HG03196 (cell line): ENCODE results near the gene NMNAT3.
"Not testable (repeated sequence)": the region's sequence is repeated elsewhere in the genome, so short reads cannot be mapped to it uniquely, and the experiment has no call there.

Experiments
- ATAC-seq: cut with Tn5 transposase; IDR thresholded peaks from one replicate; pipeline ENCODE4 v1.9.1; 2021; ENCODE audit not compliant: unreplicated experiment

The NMNAT3 gene

GRCh38 chr3:139639662-139640061, 38.1 kb downstream of the NMNAT3 start:
- no peak for ATAC-seq

DNA sequence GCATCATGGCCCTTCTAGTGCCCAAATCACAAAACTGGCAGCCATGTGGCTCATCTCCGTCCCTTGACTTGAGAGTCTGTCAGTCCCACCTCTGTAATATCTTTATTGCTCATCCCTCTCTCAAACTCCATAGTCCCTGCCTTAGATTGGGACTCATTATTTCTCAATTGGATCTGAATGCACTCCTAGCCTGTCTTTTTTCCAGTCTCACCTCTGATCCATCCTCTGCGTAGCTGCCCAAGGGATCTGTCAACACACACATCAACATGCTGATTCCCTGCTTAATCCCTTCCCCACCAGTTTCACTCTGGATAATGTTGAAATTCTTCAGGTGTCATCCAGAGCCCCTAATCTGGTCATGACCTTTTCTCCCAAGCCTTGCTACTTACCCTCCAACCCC, 39.3 kb downstream of the NMNAT3 start:
- ATAC-seq = no peak

- ATAC-seq = no peak
These were observed 41.3 kb downstream of the NMNAT3 start for GRCh38 chr3:139636511-139636910.

DNA sequence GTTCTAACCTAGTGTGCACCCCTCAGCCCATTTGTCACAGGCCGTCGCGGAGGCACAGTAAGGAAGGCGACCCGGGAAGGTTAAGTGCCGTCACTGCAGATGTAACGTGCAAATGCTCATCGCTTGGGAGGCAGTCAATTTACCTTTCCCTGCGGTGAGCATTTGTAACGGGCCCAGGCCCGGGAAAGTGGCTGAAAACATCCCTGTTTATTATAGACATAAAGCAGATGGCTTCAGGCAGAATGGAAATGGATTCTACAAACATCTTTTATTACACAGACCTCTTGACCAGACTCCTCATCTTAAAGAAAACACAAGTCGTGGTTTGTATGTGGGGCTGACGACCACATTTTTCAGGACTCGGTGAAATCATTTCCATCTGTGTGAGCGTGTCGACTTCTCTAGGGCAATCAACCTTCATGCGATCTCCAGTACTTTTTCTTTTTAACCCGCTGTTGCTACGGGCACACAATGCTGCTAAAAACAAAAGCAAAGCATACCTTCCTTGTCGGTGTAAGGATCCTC, 43.6 kb downstream of the NMNAT3 start:
- ATAC-seq = no peak

DNA sequence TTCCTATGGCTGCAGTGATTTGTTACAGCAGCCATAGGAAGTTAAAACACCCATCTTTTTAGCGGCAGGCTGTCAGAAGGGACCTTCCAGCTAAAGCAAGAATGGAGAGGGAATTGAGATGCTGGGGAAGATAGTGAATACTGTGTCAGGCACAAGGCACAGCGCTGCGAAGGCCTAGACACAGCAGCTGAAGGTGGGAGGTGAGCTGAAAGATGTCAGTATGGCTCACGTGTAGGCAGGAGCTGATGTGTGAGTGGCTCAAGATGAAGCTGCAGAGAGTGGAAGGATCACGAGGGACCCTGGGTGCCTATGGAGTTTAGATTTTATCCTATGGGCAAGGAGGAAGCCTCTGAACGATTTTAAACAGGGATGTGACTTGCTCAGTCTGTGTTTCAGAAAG, 44.3 kb downstream of the NMNAT3 start:
- ATAC-seq = no peak

- ATAC-seq = no peak
These were observed 47.2 kb downstream of the NMNAT3 start for GRCh38 chr3:139630542-139630941.

DNA sequence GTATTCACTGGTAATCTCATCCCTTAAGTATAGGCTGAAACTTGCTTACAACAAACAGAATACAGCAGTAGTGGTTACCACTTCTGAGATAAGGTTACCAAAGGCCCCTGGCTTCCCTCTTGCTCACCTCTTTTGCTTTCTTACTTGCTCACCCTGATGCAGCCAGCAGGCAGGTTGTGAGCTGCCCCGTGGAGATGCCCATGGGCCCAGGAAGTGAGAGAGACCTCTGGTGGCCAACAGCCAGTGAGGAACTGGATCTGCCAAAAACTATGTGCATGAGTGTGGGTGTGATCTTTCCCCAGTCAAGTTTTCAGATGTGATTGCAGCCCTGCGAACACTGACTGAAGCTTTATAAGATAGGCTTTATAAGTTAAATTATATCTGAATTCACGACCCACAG, 48.7 kb downstream of the NMNAT3 start:
- ATAC-seq = peak; percentile 84

DNA sequence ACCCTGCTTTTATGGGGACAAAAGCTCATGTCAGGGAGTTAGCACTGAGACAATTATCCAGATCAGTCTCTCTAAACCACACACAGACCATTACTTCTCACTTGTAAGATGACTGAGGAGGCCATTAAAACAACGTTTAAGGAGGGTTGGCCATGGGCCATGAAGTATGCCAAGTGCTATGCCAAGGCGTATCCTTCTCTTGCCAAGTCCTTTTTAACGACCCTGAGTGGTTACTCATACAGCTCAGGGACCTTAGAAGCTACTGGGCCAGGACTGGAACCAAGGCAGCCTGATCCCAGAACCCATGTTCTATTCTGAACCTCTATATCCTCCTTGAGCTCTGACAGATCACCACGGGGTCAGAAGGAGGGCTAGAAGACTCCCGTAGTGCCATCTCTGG, 50.0 kb downstream of the NMNAT3 start:
- ATAC-seq = no peak

- ATAC-seq = no peak
These were observed 57.3 kb downstream of the NMNAT3 start for GRCh38 chr3:139620438-139620837.

- no peak for ATAC-seq
These were observed 58.3 kb downstream of the NMNAT3 start for GRCh38 chr3:139619484-139619883.

DNA sequence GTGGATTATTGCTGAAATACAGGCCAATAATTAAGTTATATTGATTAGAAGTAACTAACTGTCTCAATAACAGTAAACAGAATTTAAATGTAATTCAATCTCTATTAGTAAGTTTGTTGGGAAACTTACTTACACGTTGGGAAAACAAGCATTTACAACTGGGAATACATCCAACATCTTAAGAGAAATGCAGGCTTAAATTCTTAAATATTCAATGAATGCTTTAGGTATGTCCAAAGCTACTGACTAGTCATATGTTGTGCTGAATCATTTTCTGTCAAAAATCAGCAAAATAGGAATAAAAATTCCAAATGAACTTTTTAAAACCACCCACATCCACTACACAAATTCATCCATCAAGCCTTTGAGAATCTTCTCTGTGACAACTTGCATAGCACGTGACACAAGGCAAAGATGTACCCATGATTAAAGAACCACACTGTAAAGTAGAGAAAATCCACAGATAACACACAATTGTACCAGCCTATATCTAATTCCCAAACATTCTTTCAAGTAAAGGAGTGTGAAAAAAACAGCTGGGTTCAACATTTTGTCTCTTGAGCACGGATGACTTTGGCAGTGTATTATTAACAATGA, 60.0 kb downstream of the NMNAT3 start:
- ATAC-seq = no peak

- ATAC-seq = no peak
These were observed 66.2 kb downstream of the NMNAT3 start for GRCh38 chr3:139611528-139611927.

DNA sequence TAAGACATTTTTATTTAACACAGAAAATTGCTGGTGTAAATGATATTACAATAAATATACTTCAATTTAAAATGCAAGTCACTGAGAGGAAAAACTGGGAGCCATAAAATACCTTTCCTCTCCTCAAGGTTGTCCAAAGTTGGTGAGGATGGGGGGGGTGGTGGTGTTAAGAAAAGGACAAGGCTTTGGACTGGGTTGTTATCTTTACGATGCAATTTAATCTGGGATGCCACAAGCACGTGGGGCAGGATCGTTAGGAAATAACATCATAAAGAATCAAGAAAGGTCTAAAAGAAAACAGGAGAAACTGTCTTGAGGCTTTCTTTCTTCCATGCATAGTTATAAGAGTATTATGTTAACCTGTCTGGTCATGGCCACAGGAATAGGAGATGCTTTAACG, 66.9 kb downstream of the NMNAT3 start:
- no peak for ATAC-seq

- ATAC-seq = no peak
These were observed 68.8 kb downstream of the NMNAT3 start for GRCh38 chr3:139608924-139609323.

DNA sequence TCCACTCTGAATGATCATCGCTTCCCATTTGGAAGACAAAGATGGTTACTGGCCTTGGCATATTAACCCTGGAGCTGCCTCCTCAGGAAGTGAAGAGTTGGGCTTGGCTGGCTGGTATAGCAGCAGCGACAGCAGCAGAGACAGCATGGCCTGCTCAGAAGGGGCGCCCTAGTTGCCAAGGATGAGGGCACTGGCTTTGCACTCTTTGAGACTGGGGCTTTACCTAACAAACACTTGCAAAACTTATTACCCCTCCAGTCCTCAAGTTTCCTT, 69.7 kb downstream of the NMNAT3 start:
- no peak for ATAC-seq

DNA sequence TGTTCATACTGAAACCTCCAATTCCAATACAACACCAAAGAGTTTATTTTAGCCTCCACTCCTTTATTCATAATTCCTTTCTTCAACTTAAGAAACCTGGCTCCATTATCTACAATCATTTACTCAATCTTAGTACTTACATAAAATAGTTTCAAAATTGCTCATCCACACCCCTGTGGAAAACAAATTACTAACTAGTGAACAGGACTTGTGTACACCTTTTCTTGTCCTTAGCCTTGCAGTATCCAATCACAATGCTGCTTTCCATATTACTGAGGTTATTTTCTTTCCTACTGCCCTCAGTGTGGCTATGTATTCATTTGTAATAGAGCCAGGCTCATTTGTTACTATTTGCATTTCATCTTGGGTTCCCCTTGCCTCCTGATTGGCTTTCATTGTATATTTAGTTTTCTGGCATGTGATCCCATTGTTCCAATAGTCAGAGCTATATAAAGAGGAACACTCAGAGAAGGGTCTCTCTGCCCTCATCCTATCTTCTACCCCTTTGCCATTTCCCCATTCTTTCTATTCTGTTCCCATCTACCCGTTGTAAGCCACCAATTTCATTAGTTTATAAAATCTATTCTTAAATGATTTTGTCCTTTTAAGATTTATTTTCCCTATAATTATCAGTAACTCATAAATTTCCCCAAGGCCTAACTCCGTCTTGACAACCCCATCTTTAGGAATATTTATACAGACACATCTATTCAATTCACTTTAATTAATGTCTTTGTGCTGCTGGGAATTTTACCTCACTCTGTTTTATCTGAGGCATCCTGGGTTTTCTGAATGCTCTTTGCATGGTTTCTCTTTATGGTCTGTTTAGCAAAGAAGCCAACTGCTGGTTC, 70.3 kb downstream of the NMNAT3 start:
- no peak for ATAC-seq

DNA sequence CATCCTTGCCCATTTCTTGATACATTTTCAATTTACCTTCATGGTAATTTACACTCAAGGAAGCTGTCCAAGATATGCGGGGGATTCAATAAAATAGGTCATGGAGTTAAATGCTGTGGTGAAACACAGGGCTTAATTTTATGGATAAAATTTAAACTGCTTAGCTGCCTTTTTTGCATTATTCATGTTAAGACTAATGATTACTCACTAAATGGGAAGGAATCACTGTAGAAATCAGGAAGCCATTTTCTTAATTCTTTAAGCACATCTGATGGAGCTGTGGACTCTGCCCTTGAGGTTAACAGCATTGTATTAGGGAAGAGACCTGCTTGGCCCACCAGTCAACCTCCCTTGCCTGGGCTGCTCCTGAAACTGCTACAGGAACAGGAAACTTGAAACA, 75.8 kb downstream of the NMNAT3 start:
- ATAC-seq = no peak

- no peak for ATAC-seq
These were observed 76.4 kb downstream of the NMNAT3 start for GRCh38 chr3:139601191-139601961.

GRCh38 chr3:139597947-139598346, 79.8 kb downstream of the NMNAT3 start:
- no peak for ATAC-seq

DNA sequence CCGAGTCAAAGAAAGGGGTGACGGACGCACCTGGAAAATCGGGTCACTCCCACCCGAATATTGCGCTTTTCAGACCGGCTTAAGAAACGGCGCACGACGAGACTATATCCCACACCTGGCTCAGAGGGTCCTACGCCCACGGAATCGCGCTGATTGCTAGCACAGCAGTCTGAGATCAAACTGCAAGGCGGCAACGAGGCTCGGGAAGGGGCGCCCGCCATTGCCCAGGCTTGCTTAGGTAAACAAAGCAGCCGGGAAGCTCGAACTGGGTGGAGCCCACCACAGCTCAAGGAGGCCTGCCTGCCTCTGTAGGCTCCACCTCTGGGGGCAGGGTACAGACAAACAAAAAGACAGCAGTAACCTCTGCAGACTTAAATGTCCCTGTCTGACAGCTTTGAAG, 86.6 kb downstream of the NMNAT3 start:
- not testable (repeated sequence) for ATAC-seq

- no peak for ATAC-seq
These were observed 89.3 kb downstream of the NMNAT3 start for GRCh38 chr3:139588450-139588849.

GRCh38 chr3:139587797-139588196, 90.0 kb downstream of the NMNAT3 start:
- ATAC-seq = no peak
